IPS-20b (cell line): ENCODE results near the gene ATP8B4.
"Not testable (repeated sequence)": the region's sequence is repeated elsewhere in the genome, so short reads cannot be mapped to it uniquely, and the experiment has no call there.

Source experiments
- H3K27ac ChIP-seq: one replicate; pipeline ENCODE4 v1.5.1; 2013; ENCODE audit warnings: low read length
- H3K27me3 ChIP-seq: 2 replicates; pipeline ENCODE4 v1.6.1; 2013; ENCODE audit warnings: mild to moderate bottlenecking, low read length, inconsistent platforms; ENCODE audit not compliant: insufficient read depth
- H3K36me3 ChIP-seq: 2 replicates; pipeline ENCODE4 v1.6.1; 2013; ENCODE audit warnings: low read depth, mild to moderate bottlenecking, inconsistent platforms, low read length, moderate library complexity; ENCODE audit not compliant: insufficient read depth
- H3K4me1 ChIP-seq: 2 replicates; pipeline ENCODE4 v1.6.1; 2013; ENCODE audit warnings: mild to moderate bottlenecking, control low read depth, inconsistent platforms, low read length, moderate library complexity; ENCODE audit not compliant: insufficient read depth
- H3K4me3 ChIP-seq: 2 replicates; pipeline ENCODE4 v1.5.1; 2013; ENCODE audit warnings: mild to moderate bottlenecking, low read length, inconsistent platforms
- H3K9ac ChIP-seq: 2 replicates; pipeline ENCODE4 v1.6.1; 2013; ENCODE audit warnings: low read depth, mild to moderate bottlenecking, inconsistent platforms, low read length, moderate library complexity
- H3K9me3 ChIP-seq: 2 replicates; pipeline ENCODE4 v1.6.1; 2013; ENCODE audit warnings: mild to moderate bottlenecking, low read depth, low read length, inconsistent platforms; ENCODE audit not compliant: insufficient read depth

The ATP8B4 gene

DNA sequence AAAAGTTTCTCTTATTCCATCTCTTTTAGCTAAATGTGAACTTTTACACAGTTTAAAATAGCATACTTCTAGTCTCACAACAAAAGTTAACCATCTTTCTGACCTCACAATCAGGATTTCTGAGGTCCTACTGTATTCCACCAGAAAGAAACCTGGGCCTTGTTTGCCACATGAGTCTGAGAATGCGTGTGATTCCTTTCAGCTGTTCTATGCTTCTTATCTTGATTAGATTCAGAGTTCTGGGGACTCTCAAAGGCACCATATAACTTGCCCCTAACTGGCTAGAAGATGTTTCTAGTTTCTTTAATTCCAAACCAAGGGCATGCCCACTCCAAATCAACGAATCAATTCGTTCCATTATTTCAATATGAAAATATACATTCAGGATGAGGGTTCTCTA, 131.1 kb downstream of the ATP8B4 start:
- Histone ChIP-seq H3K27me3 (no peaks in the 10 kb centered on the region), H3K36me3 (no peaks in the 10 kb centered on the region), H3K9ac (no peak overlapping the region), H3K27ac (no peak overlapping the region), H3K4me1 (no peaks in the 10 kb centered on the region), H3K4me3 (no peak overlapping the region), H3K9me3 (no peaks in the 10 kb centered on the region)

DNA sequence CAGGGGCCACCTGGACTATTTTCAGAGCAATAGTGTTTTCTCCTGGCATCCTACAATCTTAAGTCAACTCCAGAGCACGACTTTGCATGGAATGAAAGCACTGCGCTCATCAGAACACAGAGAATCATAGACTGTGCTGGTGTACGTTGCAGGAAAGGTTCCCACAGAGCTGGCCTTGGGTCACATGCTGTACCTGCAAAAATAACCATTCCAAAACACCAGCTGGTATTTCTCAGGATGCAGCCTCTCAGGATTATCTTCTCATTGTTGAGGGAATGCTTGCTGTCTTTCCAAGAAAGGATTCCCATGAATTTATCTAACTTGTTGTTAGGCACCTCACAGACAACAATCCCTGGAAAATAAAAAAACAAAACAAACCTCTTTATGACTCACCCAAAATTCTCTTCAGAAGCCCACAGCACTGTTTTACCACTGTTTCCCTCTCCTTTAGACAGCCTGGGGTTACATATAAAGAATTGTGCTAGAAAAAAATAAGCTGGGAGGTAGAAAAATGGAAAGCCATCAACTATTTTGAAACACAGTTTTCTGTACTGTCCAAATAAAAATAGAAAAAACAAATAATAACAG, 131.7 kb downstream of the ATP8B4 start:
- H3K36me3 ChIP-seq: no peaks in the 10 kb centered on the region
- H3K4me3 ChIP-seq: no peak overlapping the region
- no peaks in the 10 kb centered on the region for H3K27me3 ChIP-seq
- H3K9ac ChIP-seq: no peak overlapping the region
- no peaks in the 10 kb centered on the region for H3K9me3 ChIP-seq
- H3K27ac ChIP-seq: no peak overlapping the region
- H3K4me1 ChIP-seq: no peaks in the 10 kb centered on the region

DNA sequence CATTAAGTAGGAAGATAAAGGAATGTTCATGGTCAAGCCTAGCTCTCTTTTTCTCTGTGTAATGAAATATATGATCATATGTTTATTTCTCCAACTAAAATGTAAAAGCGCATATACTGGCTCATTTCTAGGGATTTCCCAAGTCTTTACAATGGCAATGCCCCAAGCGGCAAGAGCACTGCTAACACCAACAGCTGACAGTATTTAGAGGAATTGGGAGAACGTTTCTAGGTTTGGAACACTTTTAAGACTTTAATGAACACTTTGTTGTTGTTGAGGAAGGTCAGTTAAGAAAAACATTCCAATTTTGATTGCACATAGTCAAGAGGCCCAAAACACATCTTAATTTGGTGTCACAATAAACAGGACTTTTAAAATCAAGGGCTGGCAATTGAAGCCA, 132.7 kb downstream of the ATP8B4 start:
- no peaks in the 10 kb centered on the region for H3K4me1 ChIP-seq
- H3K9ac ChIP-seq: no peak overlapping the region
- no peak overlapping the region for H3K27ac ChIP-seq
- no peaks in the 10 kb centered on the region for H3K9me3 ChIP-seq
- no peaks in the 10 kb centered on the region for H3K27me3 ChIP-seq
- no peaks in the 10 kb centered on the region for H3K36me3 ChIP-seq
- H3K4me3 ChIP-seq: no peak overlapping the region

DNA sequence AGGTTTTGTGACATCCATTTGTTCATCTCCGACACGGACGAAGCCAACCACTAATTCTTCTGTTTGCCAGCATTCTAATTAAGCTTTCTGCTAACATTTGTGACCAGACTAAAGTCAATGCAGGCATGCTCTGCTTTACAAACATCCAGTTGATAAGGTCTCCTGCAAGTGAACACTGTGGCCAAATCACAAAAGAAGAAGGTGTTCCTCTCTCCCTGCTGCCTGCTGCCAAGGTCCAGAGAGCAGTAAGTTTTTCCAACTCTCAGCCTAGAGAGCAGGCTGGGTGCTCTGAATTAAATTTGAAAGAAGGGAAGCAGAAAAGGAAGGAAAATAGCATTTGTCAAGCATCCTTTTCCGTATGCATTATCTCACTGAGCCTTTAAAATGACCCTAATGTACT, 133.6 kb downstream of the ATP8B4 start:
- Histone ChIP-seq H3K36me3 (no peaks in the 10 kb centered on the region), H3K4me3 (no peak overlapping the region), H3K27me3 (no peaks in the 10 kb centered on the region), H3K9ac (no peak overlapping the region), H3K9me3 (no peaks in the 10 kb centered on the region), H3K4me1 (no peaks in the 10 kb centered on the region), H3K27ac (no peak overlapping the region)

DNA sequence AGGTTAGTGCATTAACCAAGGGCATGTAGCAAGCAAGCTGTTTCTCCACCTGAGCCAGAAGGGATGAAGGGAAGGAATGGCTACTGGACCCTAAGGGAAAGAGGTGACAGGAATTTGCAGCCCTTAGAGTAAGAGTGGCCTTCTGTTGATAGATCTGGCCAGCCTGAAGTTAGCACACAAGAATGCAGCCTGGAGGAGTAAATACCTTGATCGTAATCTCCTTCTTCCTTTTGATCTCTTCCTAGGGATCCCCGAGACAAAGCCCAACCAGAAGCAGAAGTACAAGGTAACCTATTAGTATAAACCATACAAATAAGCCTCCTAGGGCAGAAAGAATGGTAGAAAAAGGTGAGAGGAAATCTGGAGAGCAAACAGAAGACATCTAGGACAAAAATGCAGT, 134.6 kb downstream of the ATP8B4 start:
- H3K27ac ChIP-seq: no peak overlapping the region
- H3K27me3 ChIP-seq: no peaks in the 10 kb centered on the region
- H3K9ac ChIP-seq: no peak overlapping the region
- no peak overlapping the region for H3K4me3 ChIP-seq
- peaks cover 4% of the 10 kb centered on the region; the same call in 1 of the 2 replicates for H3K4me1 ChIP-seq
- H3K9me3 ChIP-seq: no peaks in the 10 kb centered on the region
- H3K36me3 ChIP-seq: no peaks in the 10 kb centered on the region

DNA sequence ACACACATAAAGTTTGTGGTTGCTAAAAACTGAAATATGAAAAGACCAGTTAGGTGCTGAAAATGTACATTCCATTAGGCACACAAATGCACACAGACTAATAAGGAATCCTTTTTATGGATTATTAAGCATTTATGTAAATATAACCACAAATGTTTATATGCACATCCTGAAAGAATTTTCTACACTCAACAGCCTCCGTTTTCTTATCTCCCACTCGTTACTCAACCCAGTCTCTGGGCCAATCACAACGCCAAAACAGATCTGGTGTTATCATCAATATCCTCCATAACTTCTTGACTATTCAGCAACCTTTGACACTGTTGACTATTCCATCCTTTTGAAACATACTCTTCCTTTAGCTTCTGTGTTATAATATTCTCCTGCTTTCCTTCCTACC, 136.4 kb downstream of the ATP8B4 start:
- H3K36me3 ChIP-seq: no peaks in the 10 kb centered on the region
- H3K27me3 ChIP-seq: no peaks in the 10 kb centered on the region
- no peak overlapping the region for H3K4me3 ChIP-seq
- H3K27ac ChIP-seq: no peak overlapping the region
- no peak overlapping the region for H3K9ac ChIP-seq
- peaks cover 4% of the 10 kb centered on the region; the same call in 1 of the 2 replicates for H3K4me1 ChIP-seq
- no peaks in the 10 kb centered on the region for H3K9me3 ChIP-seq

DNA sequence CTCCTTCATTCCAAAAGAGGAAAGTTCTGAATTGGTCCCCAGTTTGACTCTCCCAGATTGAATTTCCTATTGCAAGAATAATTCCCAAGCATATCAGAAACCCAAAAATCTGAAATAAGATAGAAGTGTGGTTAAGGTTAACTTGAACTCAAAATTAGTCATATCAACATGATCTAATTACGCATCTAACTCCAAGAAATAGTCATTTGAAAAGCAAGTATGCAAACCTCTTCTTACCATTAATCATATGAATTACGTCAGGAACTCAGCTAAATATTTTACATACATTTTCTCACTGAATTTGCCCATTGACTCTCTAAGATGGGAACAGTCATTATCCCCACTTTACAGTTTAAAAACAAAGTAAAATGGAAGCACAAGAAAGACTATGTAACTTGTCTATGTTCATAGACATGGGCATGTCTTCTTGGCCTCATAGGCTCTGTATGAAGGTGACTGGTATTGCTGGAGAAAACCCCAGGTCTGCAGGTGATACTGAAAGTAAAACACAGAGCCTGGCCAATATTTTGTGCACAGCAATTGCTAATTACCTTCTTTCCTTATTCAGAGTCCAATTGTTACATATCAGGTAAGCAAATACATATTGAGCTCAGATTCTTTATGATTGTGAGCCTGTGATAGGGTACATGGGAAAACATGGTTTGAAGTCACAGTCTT, 139.2 kb downstream of the ATP8B4 start:
- no peaks in the 10 kb centered on the region for H3K27me3 ChIP-seq
- H3K4me1 ChIP-seq: peaks cover 4% of the 10 kb centered on the region; the same call in 1 of the 2 replicates
- no peaks in the 10 kb centered on the region for H3K9me3 ChIP-seq
- H3K27ac ChIP-seq: no peak overlapping the region
- H3K36me3 ChIP-seq: no peaks in the 10 kb centered on the region
- no peak overlapping the region for H3K9ac ChIP-seq
- no peak overlapping the region for H3K4me3 ChIP-seq

DNA sequence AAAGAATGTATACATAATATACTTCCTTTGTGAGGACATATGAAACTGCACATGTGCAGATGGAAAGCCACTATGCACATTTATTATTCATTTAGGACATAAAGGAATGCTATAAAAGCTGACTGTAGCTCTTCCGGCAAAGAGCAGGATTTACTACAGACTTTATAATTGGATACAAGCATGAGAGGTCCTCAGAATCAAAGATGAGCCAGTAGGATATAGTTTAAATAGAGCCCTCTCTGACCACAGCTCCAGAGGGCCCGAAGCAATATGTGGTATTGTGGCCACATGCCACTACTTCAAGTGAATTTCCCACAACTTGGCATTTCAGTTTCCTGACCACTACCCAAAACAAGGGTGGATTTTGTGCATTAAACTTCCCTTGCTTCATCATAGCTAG, 140.9 kb downstream of the ATP8B4 start:
- Histone ChIP-seq H3K4me1 (peaks cover 4% of the 10 kb centered on the region; the same call in 1 of the 2 replicates), H3K27ac (no peak overlapping the region), H3K36me3 (no peaks in the 10 kb centered on the region), H3K27me3 (no peaks in the 10 kb centered on the region), H3K4me3 (no peak overlapping the region), H3K9me3 (no peaks in the 10 kb centered on the region), H3K9ac (no peak overlapping the region)

DNA sequence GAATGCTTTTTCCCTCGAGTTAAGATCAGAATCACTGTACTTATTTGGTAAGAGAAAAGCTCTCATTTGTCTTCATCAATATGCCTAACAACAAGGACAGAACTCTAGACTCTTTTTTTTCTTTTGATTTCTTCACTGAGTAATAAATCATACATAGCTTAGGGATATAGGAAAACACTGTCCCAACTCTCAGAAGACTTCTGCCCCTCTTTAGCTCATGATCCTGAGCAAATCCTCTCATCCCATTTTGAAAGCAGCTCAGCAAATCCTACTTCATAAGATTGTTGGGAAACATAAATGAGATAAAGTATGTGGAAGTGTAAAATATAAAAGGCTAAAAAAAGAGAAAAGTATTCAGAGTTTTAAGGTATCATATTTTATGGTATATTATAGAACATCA, 141.7 kb downstream of the ATP8B4 start:
- Histone ChIP-seq H3K27ac (no peak overlapping the region), H3K27me3 (no peaks in the 10 kb centered on the region), H3K9me3 (no peaks in the 10 kb centered on the region), H3K36me3 (no peaks in the 10 kb centered on the region), H3K9ac (no peak overlapping the region), H3K4me3 (no peak overlapping the region), H3K4me1 (peaks cover 4% of the 10 kb centered on the region; the same call in 1 of the 2 replicates)

DNA sequence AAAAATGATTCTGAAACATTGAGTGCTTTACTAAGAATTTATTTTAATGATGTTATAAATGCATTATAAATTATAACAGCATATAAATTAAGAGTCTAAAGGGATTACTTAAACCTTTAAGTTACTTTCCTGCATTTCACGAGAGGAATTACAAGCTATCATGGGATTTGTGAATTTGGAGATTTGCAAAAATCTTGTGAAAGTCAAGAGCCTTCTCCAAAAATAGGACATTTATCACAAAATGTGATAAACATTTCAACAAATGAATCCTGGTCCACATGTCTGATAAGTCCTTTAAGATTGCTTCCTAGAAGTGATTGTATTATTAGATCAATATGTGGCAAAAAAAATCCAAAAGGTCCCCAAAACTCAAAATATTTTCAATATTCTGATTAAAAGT, 154.5 kb downstream of the ATP8B4 start:
- Histone ChIP-seq H3K27ac (no peak overlapping the region), H3K9ac (no peak overlapping the region), H3K4me1 (no peaks in the 10 kb centered on the region), H3K9me3 (peaks cover 10% of the 10 kb centered on the region), H3K27me3 (no peaks in the 10 kb centered on the region), H3K36me3 (no peaks in the 10 kb centered on the region), H3K4me3 (no peak overlapping the region)

DNA sequence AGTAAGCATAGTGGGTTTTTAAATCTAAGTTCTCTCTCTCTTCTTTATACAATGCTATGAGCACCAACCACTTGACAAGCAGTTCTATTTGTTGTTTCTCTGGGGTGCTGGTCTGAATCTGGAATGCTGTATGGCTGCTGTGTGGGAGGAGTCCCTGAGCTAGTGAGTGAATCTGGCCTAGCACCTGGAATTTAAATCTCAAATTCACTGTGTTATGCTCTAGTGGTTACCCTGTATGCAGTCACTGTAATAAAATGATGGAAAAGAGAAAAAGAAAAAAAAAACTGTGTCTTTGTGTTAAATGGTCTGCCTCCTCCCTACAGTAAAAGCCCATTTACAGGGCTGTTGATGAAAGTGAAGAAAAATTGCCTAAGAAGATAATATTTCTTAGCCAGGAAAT, 155.0 kb downstream of the ATP8B4 start:
- Histone ChIP-seq H3K9me3 (peaks cover 14% of the 10 kb centered on the region), H3K36me3 (no peaks in the 10 kb centered on the region), H3K27ac (no peak overlapping the region), H3K27me3 (no peaks in the 10 kb centered on the region), H3K4me1 (no peaks in the 10 kb centered on the region), H3K4me3 (no peak overlapping the region), H3K9ac (no peak overlapping the region)

DNA sequence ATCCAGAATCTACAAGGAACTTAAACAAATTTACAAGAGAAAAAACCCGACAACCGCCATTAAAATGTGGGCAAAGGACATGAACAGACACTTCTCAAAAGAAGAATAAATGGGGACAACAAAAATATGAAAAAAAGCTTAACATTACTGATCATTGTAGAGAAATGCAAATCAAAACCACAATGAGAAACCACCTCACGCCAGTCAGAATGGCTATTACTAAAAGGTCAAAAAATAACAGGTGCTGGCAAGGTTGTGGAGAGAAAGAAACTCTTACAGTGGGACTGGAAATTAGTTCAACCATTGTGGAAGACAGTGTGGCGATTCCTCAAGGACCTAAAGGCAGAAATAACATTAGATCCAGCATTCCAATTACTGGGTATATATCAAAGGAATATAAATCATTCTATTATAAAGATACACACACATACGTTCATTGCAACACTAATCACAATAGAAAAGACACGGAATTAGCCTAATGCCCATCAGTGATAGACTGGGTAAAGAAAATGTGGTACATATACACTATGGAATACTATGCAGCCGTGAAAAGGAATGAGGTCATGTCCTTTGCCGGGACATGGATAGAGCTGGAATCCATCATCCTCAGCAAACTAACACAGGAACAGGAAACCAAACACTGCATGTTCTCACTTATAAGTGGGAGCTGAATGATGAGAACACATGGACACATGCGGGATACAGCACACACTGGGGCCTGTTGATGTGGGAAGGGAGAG, 155.8 kb downstream of the ATP8B4 start:
- H3K9me3 ChIP-seq: peaks cover 18% of the 10 kb centered on the region
- not testable (repeated sequence) for H3K27me3 ChIP-seq, H3K4me3 ChIP-seq, H3K4me1 ChIP-seq, H3K9ac ChIP-seq, H3K36me3 ChIP-seq, H3K27ac ChIP-seq
